GM23338 (cell line): ENCODE measurements around the gene CCDC124. TPM values are rescaled to one million over a fixed set of nuclear protein-coding genes. Genes with fewer than 3 reads are reported as not detected.

Source experiments
- ATAC-seq: fragments of 200-7000 bp; cut with Tn5 transposase; 3 replicates; pipeline ENCODE4 v1.9.1; 2020
- DNase-seq: peaks from one replicate; pipeline ENCODE4 v3.0.0-alpha.2; 2015; ENCODE audit warnings: low spot score
- H2AFZ ChIP-seq: fragments of 200-600 bp; sonication (generic); 2 replicates; pipeline ENCODE4 v1.8.0; 2016; ENCODE audit warnings: antibody characterized with exemption, mild to moderate bottlenecking, moderate library complexity
- H3F3A ChIP-seq: fragments of 200-600 bp; sonication (generic); replicated peaks from 2 replicates; pipeline ENCODE4 v1.8.0; 2017; ENCODE audit warnings: antibody characterized with exemption, mixed run types, low read depth
- H3K27ac ChIP-seq: fragments of 200-600 bp; sonication (generic); 2 replicates; pipeline ENCODE4 v1.6.1; 2016; ENCODE audit warnings: low read depth
- H3K27me3 ChIP-seq: fragments of 200-600 bp; sonication (generic); 2 replicates; pipeline ENCODE4 v1.8.0; 2016; ENCODE audit warnings: mild to moderate bottlenecking, mixed run types, moderate library complexity; ENCODE audit not compliant: insufficient read depth
- H3K36me3 ChIP-seq: fragments of 200-600 bp; sonication (generic); 2 replicates; pipeline ENCODE4 v1.8.0; 2016; ENCODE audit warnings: mild to moderate bottlenecking; ENCODE audit not compliant: insufficient read depth
- H3K4me1 ChIP-seq: fragments of 200-600 bp; sonication (generic); 2 replicates; pipeline ENCODE4 v1.8.0; 2016; ENCODE audit warnings: mild to moderate bottlenecking, moderate library complexity; ENCODE audit not compliant: insufficient read depth
- H3K4me2 ChIP-seq: fragments of 200-600 bp; sonication (generic); 2 replicates; pipeline ENCODE4 v1.7.1; 2017; ENCODE audit warnings: mixed run types
- H3K4me3 ChIP-seq: fragments of 200-600 bp; sonication (generic); 2 replicates; pipeline ENCODE4 v1.6.1; 2016; ENCODE audit warnings: mixed run types
- H3K79me2 ChIP-seq: fragments of 200-600 bp; sonication (generic); replicated peaks from 2 replicates; pipeline ENCODE4 v1.8.0; 2017; ENCODE audit warnings: mild to moderate bottlenecking; ENCODE audit not compliant: insufficient read depth
- H3K9me2 ChIP-seq: fragments of 200-600 bp; sonication (generic); 2 replicates; pipeline ENCODE4 v1.8.0; 2017; ENCODE audit not compliant: insufficient read depth
- H4K20me1 ChIP-seq: fragments of 200-600 bp; sonication (generic); replicated peaks from 2 replicates; pipeline ENCODE4 v1.8.0; 2017; ENCODE audit warnings: mild to moderate bottlenecking; ENCODE audit not compliant: insufficient read depth
- H3K27ac Mint-ChIP-seq: 2 replicates; pipeline ENCODE4 v1.8.0; 2020; ENCODE audit warnings: inconsistent platforms, mild to moderate bottlenecking, moderate library complexity, mixed read lengths
- H3K27me3 Mint-ChIP-seq: 3 replicates; pipeline ENCODE4 v1.8.0; 2022; ENCODE audit warnings: low read depth, mild to moderate bottlenecking, moderate library complexity, mixed read lengths, inconsistent platforms; ENCODE audit not compliant: insufficient read depth, poor library complexity
- H3K36me3 Mint-ChIP-seq: 3 replicates; pipeline ENCODE4 v1.8.0; 2021; ENCODE audit warnings: low read depth, mild to moderate bottlenecking, inconsistent platforms, moderate library complexity, mixed read lengths
- H3K4me1 Mint-ChIP-seq: 3 replicates; pipeline ENCODE4 v1.8.0; 2020; ENCODE audit warnings: mild to moderate bottlenecking, inconsistent platforms, mixed read lengths
- H3K4me3 Mint-ChIP-seq: 3 replicates; pipeline ENCODE4 v1.8.0; 2021; ENCODE audit warnings: moderate library complexity, mild to moderate bottlenecking, inconsistent platforms, mixed read lengths
- H3K9me3 Mint-ChIP-seq: 3 replicates; pipeline ENCODE4 v1.8.0; 2020; ENCODE audit warnings: moderate library complexity, mild to moderate bottlenecking, inconsistent platforms, mixed read lengths
- ETS1 ChIP-seq: IDR thresholded peaks from 2 replicates; pipeline ENCODE4 v1.6.1; 2016; ENCODE audit warnings: antibody characterized with exemption
- EZH2phosphoT487 ChIP-seq: fragments of 200-600 bp; sonication (generic); IDR thresholded peaks from one replicate; pipeline ENCODE4 v1.8.1; 2018; ENCODE audit warnings: antibody characterized with exemption; ENCODE audit not compliant: unreplicated experiment
- JUNB ChIP-seq: IDR thresholded peaks from one replicate; pipeline ENCODE4 v1.6.1; 2016; ENCODE audit warnings: antibody characterized with exemption; ENCODE audit not compliant: unreplicated experiment
- NANOG ChIP-seq: IDR thresholded peaks from 2 replicates; pipeline ENCODE4 v1.6.1; 2016; ENCODE audit warnings: antibody characterized with exemption, borderline replicate concordance
- POLR2AphosphoS5 ChIP-seq: IDR thresholded peaks from 2 replicates; pipeline ENCODE4 v1.6.1; 2016; ENCODE audit warnings: antibody characterized with exemption, low read depth
- STAT1 ChIP-seq: IDR thresholded peaks from one replicate; pipeline ENCODE4 v1.6.1; 2016; ENCODE audit warnings: antibody characterized with exemption; ENCODE audit not compliant: unreplicated experiment
- ZNF114 ChIP-seq: fragments of 250-450 bp; sonication (Bioruptor Pico); IDR thresholded peaks from 2 replicates; pipeline ENCODE4 v1.5.0; 2020; ENCODE audit warnings: mild to moderate bottlenecking, moderate library complexity
- ZNF331 ChIP-seq: fragments of 250-450 bp; sonication (Bioruptor Pico); IDR thresholded peaks from 2 replicates; pipeline ENCODE4 v1.5.0; 2020; ENCODE audit warnings: low read depth, mild to moderate bottlenecking, moderate library complexity
- ZNF462 ChIP-seq: fragments of 250-450 bp; sonication (Bioruptor Pico); IDR thresholded peaks from 2 replicates; pipeline ENCODE4 v1.5.0; 2020; ENCODE audit warnings: mild to moderate bottlenecking, moderate library complexity
- polyA plus RNA-seq: library from polyadenylated mRNA; unstranded; fragments of >200 nt; fragmentation: Nextera tagmentation; extraction: Ambion mirVana; gene quantifications from 2 replicates; pipeline ENCODE4 v1.2.1, GENCODE V29; 2016
- total RNA-seq: library from RNA; depleted of rRNA; stranded (reverse); fragments of >200 nt; shearing (Covaris generic); gene quantifications from 2 replicates; pipeline ENCODE4 v1.2.3, GENCODE V29; 2014
- TF ChIP-seq, protein P1 (sequence below): IDR thresholded peaks from one replicate; pipeline ENCODE4 v1.6.1; 2018; ENCODE audit warnings: antibody characterized with exemption; ENCODE audit not compliant: unreplicated experiment

CCDC124 gene
- total and polyA plus RNA-seq, 2 experiments from 2014 or later: 56.0 to 182 TPM

DNA sequence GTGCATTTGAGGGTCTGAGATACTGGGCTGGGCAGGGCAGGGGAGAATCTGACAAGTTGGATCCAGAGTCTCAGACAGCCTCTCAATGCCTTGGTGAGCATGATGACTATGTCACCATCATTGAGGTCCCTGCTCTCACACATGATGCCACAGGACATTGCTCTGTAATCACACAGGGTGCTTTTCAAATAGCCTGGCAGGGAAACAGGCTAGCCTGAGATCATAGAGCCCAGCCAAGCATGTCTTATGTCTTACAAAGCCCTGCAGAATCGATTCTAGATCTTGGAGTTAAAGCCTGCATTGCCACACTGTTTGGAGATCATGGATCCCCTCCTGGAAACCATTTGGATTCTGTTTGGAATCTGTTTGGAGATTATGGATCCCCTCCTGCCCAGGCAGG lies 39.4 kb downstream of the CCDC124 start (continued):
- TF ChIP-seq, protein P1, sequence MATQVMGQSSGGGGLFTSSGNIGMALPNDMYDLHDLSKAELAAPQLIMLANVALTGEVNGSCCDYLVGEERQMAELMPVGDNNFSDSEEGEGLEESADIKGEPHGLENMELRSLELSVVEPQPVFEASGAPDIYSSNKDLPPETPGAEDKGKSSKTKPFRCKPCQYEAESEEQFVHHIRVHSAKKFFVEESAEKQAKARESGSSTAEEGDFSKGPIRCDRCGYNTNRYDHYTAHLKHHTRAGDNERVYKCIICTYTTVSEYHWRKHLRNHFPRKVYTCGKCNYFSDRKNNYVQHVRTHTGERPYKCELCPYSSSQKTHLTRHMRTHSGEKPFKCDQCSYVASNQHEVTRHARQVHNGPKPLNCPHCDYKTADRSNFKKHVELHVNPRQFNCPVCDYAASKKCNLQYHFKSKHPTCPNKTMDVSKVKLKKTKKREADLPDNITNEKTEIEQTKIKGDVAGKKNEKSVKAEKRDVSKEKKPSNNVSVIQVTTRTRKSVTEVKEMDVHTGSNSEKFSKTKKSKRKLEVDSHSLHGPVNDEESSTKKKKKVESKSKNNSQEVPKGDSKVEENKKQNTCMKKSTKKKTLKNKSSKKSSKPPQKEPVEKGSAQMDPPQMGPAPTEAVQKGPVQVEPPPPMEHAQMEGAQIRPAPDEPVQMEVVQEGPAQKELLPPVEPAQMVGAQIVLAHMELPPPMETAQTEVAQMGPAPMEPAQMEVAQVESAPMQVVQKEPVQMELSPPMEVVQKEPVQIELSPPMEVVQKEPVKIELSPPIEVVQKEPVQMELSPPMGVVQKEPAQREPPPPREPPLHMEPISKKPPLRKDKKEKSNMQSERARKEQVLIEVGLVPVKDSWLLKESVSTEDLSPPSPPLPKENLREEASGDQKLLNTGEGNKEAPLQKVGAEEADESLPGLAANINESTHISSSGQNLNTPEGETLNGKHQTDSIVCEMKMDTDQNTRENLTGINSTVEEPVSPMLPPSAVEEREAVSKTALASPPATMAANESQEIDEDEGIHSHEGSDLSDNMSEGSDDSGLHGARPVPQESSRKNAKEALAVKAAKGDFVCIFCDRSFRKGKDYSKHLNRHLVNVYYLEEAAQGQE: no peak
- TF ChIP-seq POLR2AphosphoS5: no peak

GRCh38 chr19:17973759-17974158 lies 40.9 kb downstream of the CCDC124 start:
- H3K4me1 ChIP-seq: no peaks in the 10 kb centered on the region
- Mint-ChIP-seq H3K4me1 (no peaks in the 10 kb centered on the region), H3K9me3 (no peaks in the 10 kb centered on the region), H3K27ac (no peak overlapping the region), H3K27me3 (peaks cover 7% of the 10 kb centered on the region), H3K4me3 (no peak overlapping the region), H3K36me3 (peaks cover 2% of the 10 kb centered on the region; the same call in 2 of the 3 replicates)
- H3K4me3 ChIP-seq: no peak overlapping the region
- no peaks in the 10 kb centered on the region for H4K20me1 ChIP-seq
- ATAC-seq (no peak), DNase-seq (no peak)
- no peaks in the 10 kb centered on the region for H3K79me2 ChIP-seq
- H3F3A ChIP-seq: no peaks in the 10 kb centered on the region
- no peak overlapping the region for H2AFZ ChIP-seq
- H3K36me3 ChIP-seq: no peaks in the 10 kb centered on the region
- no peak overlapping the region for H3K4me2 ChIP-seq
- H3K27me3 ChIP-seq: no peaks in the 10 kb centered on the region
- no peak overlapping the region for H3K27ac ChIP-seq
- no peaks in the 10 kb centered on the region for H3K9me2 ChIP-seq
- TF ChIP-seq ZNF114 (CRISPR knock-in tag) (no peak), JUNB (no peak), ZNF331 (no peak), EZH2phosphoT487 (no peak), STAT1 (no peak), ETS1 (no peak), POLR2AphosphoS5 (no peak), ZNF462 (CRISPR knock-in tag) (no peak), NANOG (no peak)
- TF ChIP-seq, protein P1: no peak
